NCI-H187 (cell line): Measurements from ENCODE around the gene FSCN2.

Source experiments
- DNase-seq, 2 experiments: peaks; one replicate each; lab custom pipeline; 2025; lab: John Stamatoyannopoulos, UW

Gene FSCN2

GRCh38 chr17:81542431-81543338, 14.5 kb downstream of the FSCN2 start:
- no peak for DNase-seq

DNA sequence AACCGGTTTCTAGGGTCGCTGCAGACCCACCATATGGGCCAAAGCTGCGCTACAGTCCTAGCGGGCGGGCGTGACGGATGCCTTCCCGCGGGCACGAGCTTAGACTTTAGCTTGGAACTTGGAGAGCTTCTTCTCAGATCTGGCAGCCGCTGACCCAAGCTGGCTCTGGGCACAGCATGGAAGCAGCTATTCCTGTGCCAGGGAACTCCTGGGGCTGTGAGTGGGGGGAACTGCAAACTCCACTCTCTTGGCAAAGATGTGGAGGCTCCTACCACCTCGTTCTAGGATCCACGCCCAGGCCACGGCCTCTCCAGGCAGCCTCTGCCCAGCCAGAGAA, 15.1 kb downstream of the FSCN2 start:
- DNase-seq, result no peak

DNA sequence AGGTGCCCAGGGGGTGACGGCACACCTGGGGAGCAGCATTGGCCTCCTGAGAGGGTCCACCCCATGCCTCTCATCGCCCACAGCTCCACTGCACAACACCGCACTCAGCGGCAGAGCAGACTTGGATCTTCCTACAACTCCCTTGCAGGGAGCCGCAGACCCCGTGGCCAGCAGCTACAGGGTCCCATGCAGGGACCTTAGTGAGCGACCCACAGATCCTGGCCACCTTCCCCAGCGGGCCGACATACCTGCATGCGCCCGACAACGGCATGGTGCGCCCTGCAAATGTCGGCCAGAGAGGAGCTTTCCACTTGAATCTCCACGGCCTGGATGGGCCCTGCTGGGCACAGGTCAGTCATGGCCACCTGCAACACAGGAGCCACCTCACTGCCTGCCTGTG, 15.6 kb downstream of the FSCN2 start:
- no peak for DNase-seq

GRCh38 chr17:81544281-81544974, 16.3 kb downstream of the FSCN2 start:
- DNase-seq, result no peak

DNA sequence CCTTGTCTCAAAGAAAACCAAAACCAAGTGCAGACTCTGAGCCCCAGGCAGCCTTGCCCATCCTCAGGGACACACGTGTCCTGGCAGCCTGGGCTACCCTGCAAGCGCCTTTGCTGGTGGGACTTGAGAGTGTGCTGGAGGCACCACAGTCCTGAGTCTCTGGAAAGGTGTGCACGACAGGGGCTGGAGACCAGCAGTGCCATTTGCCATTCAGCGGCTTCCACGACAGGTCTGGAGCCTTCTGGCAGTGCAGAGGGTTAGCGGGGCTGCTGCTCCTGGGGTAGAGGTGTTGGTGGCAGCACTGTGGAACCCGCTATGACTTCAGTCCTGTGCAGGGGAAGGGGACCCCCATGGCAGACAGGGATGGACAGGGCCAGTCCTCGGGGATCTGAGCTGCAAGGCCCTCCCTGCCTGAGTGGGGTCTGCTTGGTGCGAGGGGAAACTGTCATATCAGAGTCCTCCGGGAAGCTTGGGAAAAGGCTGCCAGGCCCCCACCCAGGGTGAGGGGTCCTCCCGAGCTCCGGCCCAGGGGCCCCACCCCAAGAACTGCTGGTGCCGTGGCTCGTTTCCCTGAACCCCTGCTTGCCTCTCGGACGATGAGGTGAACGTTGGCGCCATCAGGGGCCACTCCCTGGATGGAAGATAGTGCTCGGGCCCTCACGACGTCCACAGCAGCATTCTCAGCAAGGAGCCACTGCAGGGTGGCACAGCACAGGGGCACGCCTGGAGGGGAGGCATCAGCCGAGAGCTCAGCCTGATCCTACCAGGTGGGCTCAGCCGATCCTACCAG, 17.2 kb downstream of the FSCN2 start:
- no peak for DNase-seq

GRCh38 chr17:81546906-81547613, 18.9 kb downstream of the FSCN2 start:
- no peak for DNase-seq

DNA sequence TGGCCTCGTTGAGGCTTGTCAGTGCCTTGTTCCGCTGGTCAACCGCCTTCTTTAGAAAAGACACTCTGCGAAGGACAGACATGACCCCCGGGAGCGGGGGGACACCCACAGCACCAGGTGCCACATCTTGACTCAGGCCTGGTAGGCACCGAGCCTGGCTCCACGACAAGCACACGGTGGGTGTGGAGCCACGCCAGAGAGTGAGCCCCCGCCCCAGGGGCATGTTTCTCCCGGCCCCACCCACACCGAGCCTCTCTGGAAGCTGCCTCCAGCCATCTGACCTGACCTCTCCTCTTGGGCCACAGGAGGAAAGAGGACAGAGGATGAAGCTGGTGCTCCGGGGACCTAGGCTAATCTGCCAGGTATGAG, 19.4 kb downstream of the FSCN2 start:
- DNase-seq, result no peak

GRCh38 chr17:81549031-81549557, 20.9 kb downstream of the FSCN2 start:
- no peak for DNase-seq

DNA sequence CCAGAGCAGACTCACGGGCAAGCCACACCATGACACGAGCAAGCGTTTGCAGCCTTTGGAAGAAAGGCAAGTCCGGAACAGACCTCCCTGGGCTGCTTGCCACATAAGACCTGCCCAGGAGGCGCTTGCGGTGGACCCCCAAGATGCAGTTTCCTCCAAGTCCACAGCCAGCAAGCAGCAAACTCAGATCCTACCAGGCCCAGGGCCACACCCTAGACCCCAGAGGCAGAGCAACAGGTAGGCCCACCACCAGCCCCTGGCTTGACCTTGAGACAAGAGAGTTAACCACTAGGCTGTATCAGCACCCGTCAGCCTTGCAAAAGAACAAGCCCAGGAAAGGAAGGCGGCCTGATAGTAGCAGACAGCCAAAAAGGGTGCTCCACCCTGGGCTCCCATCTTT, 21.6 kb downstream of the FSCN2 start:
- no peak for DNase-seq

GRCh38 chr17:81550285-81550684, 22.1 kb downstream of the FSCN2 start:
- no peak for DNase-seq

GRCh38 chr17:81550830-81551457, 22.8 kb downstream of the FSCN2 start:
- DNase-seq, result no peak

DNA sequence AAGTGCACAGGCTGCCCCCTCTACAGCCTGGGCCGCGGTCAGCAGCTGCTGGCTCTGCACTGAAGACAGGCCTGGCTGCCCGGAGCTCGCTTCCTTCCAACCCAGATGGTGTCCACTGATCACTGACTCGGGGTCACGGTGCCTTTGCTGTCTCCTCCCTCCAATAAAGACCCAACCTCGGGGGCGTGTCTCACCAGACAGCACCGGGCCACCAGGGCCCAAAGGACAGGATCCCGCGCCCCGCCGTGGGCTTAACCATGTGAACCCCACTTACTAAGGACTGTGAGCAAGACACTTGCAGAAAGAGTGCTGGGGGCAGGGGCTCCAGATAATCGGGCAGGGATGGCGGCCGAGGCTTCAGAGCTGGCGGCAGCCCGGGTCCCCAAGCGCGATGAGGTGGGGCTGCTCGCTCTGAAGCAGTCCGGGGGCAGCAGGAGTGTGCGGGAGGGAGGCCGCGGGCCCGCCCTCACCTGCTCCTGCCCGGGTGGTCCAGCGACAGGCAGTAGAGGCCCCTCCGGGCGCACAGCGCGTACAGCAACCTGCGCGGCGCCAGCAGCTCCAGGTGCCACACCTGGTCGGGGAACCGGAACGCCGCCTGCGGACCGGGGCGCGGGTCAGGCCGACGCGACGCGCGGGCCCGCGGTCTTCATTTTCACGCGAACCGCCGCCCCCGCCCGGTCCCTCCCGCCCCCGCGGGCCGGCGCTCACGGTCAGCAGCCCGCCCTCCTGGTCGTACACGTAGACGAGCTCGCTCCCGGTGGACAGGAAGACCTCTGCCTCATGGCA, 23.5 kb downstream of the FSCN2 start:
- DNase-seq, result no peak

DNA sequence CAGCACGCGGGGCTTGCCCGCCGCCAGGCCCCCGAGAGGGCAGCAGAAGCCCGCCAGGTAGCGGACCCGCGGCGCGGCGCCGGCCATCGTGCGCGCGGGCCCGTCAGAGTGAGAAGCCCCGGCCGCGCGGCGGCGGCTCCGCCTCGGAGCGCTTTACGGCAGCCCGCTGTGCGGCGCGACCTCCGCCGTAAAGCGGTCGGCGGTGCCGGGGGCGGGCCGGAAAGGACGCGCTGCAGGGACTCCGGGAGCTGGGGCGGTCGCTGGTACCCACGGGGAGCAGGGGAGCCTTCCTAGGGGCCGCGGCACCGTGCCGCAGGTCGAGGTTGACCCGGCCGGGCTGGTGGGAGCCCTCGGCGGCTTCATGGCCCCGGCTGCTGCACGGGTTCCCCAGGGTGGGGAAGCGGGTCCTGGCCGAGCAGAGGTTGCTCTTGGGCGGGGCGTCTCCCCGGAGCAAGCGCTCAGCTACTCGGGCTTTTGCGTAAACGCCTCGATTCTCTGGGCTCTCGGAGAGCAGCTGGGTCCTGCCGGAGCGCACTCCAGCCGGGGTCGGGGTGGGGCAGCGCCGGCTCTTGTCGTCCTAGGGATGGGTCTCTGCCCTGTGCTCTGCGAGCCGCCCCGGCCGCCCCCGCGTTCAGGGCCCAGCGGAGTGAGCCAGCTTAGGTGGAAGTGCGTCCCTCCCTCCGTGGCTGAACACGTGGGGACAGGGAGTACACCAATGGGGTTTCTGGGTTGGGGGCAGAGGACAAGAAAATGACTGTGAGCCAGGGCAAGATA, 24.3 kb downstream of the FSCN2 start, which contains the start of gene FAAP100:
FAAP100 (minus strand) TSS at position 110 of the 774 bp plus-strand sequence; CDS start at position 87, 23 bp downstream.
- DNase-seq, result peak; percentile 55 to 72

DNA sequence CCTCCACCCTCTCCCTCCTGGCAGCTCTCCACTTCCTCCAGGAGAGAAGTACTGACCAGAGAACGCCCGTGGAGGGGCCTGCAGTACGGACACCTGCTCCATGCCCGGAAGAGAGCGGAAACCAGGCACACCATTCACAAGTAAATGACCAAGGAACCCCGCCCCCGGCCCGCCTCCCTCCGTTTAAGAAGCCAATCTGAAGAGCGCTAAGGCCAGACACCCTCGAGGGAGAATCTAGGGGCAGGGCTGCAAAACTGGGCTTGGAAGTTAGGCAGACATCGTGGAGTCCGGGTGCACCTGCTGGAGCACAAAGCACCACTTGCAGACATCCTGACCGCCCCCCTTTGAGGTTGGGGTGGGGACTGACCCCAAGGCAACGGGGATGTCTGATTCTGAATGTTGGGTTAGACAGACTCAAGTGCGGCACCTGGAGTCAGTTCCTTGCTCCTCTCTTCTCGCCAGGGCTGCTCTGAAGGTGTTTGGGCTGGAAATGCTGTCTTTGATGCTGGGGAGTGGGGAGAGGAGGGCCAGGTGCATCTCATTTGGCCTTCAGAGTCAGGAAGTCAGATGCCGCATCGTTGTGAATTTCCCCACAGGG, 24.9 kb downstream of the FSCN2 start:
- peak; percentile 70 to 78 for DNase-seq

DNA sequence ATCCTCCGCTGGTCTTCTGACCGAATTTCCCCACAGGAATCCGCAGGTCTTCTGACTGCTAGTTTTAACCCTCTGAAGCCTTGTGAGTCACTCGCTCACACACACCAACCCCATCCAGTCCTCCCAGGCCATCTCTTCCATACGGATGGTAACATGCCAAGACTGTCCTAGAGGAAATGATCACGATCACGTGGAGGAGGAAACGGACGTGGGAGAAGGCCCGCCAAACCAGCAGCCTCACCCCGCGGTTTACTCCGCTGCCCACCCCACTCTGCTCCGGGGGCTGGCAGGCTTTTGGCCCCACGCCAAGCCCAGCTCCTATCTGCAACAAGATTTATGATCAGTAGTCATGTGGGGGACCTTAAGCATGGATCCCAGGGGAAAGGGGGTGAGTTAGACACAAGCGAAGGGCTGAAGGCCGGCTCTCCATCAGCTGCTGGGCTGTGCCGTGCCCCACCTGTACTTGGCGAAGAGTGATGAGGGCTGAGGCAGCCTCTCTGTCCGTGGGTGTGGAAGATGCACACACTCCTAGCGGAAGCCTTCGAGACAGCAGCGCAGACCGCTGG, 25.5 kb downstream of the FSCN2 start:
- DNase-seq, result peak; percentile 14 to 46

DNA sequence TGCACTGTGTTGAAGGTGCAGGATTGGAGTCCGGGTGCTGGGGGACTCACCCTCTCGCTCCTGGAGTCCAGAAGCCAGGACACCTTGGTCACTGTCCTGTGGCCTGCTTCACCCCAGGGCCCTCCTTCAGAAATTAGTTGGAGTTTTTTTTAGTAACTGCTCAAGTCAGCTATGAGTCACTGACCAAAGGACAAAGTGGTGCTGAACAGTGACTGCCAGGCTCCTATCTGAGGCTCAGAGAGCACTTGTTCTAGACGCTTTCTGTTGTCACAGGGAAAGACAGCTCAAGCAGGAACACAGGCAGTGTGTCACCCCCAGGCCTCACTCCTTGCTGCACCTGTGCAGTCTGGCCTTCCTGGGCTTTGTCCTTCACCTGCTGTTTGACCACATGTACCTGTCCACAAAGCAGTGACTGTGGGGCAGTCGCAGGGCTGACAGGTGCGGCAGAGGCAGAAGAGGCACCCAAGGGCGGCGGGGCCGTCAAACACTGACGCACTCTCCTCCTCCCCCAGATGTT, 28.1 kb downstream of the FSCN2 start:
- peak in 1 of 2 experiments; percentile 19 for DNase-seq

DNA sequence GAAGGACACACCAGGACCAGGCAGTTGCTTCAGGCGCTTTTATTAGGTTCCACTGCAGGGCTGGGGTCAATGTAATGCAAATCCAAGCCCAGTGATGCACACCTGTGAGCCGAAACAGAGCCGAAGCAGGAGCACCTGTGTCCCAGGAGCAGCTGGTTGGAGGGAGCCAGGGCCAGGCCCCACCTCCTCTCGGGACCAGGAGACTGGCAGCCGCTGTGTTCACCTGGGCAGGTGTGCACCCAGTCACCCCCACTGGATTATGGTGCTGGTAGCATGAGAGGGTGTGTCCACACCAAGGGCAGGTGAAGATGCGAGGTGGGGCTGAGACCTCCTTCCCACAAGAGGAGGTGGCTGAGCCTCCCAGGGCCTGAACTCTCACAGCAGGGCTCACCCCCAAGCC, 28.7 kb downstream of the FSCN2 start:
- DNase-seq, result peak; percentile 19 to 21

DNA sequence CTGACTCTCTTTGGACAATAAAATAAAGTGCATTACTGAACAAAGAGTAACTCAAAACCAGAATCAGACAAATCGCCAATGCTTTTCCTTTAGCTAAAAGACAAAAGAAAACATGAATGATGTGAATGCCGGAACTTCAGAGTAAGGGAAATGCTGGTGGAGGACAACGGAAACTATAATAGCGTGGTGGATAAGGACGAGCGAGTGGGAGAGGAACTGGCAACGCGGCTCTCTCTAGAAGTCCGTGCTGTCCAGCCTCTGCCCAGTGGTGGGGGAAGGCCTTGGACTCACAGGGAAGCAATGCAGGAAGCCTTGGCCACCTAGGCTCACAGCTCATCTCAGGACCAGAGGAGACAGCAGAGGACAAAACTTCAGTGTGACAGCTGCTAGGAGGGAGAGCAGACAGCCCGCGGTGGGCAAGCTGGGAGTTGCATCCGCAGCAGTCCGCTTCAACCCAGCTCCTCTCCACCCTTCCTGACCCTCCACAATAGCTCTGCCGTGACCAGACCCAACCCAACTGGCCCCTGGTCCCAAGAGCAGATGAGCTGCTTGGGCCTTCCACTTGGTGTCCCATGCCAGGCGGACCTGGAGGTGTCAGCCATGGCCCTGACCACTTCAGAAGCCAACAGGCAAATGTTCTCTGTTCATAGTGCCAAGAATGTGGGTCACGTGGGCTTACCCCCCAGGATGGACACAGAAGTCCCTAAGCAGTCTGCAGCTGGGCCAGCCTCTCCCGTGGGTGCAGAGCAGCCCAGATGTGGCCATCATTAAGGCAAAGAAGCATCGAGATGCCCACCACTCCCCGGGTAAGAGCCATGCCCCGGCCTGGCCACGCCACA, 29.3 kb downstream of the FSCN2 start:
- DNase-seq, result no peak
